ENCODE data around the gene WDFY1.

DNA sequence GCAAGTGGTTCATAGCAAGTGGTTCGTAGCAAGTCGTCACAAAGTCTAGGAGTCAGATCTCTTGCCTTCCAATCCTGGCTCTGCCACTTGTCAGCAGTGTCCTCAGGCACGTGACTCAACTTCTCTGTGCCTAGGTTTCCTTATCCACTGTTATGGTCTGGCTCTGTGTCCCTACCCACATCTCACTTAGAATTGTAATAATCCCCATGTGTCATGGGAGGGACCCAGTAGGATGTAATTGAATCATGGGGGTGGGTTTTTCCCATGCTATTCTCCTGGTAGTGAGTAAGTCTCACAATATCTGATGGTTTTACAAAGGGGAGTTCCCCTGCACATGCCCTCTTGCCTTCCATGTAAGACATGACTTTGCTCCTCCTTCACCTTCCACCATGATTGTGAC lies 55.9 kb downstream of the WDFY1 start:
- TF ChIP-seq, protein P1, sequence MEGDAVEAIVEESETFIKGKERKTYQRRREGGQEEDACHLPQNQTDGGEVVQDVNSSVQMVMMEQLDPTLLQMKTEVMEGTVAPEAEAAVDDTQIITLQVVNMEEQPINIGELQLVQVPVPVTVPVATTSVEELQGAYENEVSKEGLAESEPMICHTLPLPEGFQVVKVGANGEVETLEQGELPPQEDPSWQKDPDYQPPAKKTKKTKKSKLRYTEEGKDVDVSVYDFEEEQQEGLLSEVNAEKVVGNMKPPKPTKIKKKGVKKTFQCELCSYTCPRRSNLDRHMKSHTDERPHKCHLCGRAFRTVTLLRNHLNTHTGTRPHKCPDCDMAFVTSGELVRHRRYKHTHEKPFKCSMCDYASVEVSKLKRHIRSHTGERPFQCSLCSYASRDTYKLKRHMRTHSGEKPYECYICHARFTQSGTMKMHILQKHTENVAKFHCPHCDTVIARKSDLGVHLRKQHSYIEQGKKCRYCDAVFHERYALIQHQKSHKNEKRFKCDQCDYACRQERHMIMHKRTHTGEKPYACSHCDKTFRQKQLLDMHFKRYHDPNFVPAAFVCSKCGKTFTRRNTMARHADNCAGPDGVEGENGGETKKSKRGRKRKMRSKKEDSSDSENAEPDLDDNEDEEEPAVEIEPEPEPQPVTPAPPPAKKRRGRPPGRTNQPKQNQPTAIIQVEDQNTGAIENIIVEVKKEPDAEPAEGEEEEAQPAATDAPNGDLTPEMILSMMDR (conservative IDR thresholded peaks at IDR 0.05; ENCODE audit: low read length), result no peak
- no peak for TF ChIP-seq EZH2phosphoT487 (IDR thresholded peaks at IDR 0.05; ENCODE audit: borderline replicate concordance, low read depth, low read length)
